Cerebellar cortex (tissue), 1 donor: ENCODE results near the gene SPPL3.

Experiments
- DNase-seq: peaks from one replicate; pipeline ENCODE4 v3.0.0-alpha.2; 2015; ENCODE audit warnings: low spot score

SPPL3 gene

DNA sequence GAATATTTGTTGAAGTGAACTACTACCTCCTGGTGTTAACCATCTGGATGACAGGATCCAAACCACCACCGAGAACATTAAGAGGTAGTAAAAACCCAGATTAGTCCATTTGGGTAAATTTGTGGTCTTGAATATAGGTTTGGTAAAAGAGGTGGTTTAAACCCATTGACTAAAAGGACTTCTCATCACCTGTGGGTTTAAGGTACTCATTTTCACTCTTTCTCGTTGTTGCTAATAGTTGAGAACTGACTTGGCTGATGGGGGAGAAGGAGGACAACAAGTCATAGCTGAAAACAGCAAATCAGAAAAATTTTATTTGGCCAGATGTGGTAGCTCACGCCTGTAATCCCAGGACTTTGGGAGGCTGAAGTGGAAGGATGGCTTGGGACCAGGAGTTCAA lies 119.4 kb downstream of the SPPL3 start:
- peak; percentile 35 for DNase-seq

DNA sequence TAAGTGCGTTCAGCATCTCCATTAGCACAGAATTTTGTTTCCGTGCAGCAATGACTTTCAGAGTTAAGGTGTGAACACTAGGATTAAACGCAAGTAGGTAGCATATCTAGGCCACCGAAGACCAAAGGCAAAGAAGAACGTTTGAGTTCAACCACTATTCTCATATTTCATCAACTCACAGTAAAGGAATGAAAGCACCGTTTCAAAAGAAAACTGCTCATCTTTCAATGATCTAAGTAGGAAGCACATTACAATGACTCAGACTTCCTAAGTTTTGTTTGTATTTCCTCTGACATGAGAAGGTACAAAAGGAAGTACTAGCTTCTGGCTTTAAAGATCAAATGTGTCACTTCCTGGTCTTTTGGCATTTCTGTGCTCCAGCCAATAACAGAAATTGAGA lies 121.0 kb downstream of the SPPL3 start:
- no peak for DNase-seq

DNA sequence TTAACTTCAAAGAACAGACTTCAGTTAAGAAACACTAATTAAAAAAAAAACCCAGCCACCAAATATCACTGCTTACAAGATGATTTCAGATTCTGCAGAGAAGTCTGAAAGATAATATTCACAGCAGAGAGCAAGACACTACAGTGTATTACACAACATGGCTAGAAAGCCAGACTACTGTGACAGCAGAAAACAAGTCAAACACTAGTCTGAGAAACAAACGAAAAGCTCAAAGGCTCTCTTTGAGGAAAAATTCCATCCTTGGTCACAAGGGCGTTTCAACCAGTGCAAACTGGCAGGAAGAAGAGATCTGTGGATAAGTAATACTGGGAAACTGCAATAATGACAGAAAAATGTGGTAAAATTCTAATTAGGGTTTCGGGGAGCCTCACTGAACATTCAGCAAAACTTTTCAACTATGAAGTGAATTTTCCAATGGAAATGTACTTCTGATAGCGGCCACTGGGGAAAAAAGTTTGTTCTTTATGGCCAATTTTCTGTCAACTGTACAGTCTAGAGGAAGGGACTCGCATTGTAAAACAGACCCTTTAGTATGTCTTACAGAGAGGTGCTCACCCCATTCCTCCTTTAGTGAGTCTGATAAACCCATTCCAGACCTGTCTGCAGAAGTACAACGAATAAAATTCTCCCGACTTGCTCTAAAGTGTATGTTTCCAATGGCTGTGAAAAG lies 128.2 kb downstream of the SPPL3 start:
- DNase-seq, result no peak

DNA sequence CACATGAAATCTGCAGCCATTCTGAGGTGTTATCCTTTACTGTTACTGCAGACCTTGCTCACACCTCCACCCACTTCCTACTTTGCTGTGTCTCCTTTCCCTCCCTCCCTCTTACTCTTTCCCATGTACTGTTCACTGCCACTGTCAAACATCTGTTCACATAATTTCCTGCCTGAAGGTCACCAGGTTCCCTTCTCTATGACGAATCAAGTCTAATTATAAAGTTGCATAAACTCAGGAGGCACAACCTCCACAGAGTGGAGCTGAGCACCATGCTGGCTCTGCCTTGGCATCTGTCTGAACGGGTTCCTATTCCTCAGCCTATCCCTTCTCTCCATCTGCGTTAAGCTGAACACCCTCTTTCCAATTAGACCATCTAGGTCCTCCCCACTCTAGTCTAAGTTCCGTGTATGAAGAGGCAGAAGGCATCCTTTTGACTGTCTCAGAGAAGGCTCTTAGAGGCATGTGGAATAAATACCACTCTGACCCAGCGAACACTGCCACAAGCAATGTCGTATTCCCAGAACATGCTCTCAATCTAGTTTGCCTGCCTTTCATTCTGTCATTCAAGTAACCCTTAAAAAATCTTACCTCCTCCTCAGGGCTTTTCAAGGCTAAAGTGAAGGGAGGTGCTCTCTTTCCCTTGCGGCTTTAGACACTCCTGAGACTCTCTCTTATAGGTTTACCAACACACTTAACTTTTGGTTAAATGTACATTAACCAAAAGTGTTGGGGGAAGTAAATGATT lies 129.8 kb downstream of the SPPL3 start:
- no peak for DNase-seq

DNA sequence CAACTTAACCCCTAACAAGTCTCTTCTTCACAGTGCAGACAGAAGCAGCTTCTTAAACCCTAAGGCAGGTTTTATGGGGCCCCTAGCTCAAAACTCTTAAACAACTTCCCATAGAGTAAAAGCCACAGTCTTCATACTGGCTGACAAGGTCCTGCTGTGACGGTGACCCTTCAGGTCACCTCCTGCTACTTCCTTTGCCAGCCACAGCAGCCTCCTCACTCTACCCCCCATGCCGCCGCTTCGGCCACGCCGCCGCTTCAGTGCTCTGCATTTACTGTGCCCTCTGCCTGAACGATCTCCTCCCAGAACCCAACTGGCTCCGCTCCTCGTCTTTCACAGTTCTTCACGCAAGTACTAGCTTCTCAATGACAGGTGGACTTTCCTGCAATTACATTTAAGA lies 133.1 kb downstream of the SPPL3 start:
- no peak for DNase-seq

DNA sequence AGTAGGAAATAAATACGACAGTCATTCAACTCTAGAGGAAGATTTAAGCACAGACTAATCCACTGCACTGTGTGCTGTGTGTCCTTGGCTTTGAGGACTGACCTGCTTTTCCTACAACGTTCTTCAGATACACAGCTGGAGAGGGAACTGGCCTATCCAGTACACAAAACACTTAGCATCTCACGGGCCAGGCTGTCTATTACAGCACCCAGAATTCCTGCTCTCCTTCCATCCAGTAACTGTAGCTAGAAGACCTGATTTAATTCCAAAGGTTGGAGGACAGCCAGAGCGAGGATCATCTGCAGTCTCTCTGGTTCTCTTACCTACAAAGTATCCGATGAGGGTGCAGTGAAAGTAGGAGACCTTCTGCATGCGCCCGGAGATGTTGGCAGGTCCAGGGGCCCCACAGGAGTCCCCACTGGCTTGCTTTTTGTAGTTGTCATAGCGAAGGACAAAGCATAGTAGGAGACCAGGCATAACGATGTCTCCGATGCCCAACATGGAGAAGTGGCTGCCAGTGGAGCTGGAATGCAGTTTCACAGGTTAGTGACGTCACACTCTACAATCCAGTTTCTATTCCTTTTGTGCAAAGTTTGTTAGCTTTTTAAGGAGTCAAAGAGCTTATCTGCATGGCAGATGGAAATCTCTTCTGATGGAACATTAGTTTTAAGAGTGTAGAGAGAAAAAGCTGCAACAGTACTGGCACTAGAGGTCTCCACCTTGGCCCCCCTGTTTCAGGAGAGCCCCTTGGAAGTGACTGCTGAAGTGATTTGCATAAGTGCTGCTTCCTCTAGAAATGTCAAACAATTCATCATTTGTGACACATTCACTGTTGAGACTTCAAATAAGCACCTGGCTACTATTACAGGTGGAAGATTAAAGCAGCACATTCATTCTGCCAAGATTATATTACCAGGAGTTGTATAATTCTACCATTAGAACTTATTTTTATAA lies 136.8 kb downstream of the SPPL3 start:
- no peak for DNase-seq

DNA sequence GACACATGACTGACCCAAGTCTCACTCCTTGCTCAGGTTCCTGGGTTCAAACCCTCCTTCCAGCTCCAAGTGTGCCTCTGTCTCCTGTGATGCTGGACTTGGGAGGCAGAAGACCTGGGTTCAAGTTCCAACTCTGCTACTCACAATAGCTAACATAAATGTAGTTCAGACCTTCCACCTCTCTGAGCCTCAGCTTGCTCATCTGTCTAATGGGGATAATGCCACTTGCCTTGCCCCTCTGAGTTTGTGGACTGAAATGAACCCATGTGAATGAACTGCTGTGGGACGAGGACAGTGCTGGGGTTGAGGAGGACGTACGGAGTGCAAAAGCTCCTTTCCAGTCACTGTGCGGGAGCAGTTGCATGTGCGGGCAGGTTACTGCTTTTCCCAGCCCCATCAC lies 137.6 kb downstream of the SPPL3 start:
- DNase-seq, result no peak

DNA sequence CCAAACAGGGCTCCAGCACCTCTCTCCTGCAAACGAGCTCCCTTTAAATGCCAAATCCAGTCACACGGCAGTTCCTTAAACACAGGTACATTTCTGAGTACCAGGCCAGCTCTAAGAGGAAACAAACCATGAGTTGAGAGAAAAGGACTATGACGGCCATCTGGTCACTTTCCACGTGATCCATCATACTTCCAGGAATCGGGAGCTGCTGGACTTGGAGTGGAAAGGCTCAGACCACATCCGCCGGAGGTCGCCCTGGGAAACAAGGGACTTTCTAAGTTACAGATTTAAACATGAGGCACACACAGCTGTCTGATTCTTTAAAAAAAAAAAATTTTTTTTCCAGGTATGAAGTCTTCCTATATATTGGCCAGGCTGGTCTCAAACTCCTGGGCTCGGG lies 139.3 kb downstream of the SPPL3 start:
- DNase-seq, result peak; percentile 64

DNA sequence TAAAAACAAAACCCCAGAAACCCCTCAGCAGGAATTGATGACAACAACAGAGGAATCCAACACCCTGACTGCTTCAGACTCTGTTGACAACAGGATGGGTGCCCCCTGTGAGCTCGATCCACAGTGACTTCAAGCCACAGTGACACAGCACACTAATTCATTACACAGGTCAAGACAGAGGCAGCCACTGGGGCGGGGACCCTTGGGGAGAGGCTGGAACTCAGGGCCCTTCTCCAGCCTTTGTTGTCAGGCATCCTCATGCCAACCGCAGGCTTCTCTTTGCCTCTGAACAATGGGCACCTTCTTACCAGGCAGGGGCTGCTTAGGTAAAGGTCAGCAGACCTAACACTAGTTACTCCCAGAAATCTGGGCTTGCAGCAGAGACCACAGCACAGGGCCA lies 140.9 kb downstream of the SPPL3 start:
- DNase-seq, result no peak

DNA sequence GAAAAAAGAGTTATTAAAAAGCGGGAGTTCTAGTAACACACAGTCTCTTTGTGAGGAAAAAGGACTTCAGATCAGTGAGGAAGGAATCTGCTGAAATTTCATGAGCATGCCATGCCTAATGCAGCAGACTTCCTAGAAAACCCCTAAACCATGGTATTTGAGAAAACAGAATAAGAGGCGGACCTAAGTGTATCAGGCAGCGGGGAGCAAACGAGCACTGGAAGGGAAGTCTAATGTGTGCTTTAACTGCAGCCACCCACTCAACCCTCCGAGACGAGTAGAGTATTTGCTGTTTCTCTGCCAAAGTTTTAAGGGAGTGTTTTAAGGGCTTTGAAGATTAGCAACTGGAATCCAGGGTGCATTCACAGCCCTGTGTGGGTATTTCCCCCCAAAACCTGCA lies 142.1 kb downstream of the SPPL3 start:
- DNase-seq, result no peak

DNA sequence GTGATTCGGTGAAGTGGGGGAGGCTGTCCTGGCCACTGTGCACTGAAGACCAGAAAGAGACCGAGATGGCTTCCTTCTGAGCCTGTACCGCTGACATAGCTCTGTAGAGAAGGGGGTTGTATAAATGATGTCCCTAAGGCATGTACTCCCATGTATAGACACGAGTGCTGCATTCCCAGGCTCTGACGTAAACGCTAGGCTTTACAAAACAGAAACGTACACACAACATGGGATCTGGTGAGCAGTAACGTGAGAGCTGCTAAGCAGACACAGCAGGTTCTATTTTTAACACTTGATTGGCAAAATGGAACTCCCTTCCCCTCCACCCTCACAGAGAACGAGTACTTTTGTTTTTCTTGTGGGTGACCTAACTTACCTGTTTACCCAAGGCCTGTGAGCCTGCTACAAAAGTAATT lies 142.6 kb downstream of the SPPL3 start:
- no peak for DNase-seq

DNA sequence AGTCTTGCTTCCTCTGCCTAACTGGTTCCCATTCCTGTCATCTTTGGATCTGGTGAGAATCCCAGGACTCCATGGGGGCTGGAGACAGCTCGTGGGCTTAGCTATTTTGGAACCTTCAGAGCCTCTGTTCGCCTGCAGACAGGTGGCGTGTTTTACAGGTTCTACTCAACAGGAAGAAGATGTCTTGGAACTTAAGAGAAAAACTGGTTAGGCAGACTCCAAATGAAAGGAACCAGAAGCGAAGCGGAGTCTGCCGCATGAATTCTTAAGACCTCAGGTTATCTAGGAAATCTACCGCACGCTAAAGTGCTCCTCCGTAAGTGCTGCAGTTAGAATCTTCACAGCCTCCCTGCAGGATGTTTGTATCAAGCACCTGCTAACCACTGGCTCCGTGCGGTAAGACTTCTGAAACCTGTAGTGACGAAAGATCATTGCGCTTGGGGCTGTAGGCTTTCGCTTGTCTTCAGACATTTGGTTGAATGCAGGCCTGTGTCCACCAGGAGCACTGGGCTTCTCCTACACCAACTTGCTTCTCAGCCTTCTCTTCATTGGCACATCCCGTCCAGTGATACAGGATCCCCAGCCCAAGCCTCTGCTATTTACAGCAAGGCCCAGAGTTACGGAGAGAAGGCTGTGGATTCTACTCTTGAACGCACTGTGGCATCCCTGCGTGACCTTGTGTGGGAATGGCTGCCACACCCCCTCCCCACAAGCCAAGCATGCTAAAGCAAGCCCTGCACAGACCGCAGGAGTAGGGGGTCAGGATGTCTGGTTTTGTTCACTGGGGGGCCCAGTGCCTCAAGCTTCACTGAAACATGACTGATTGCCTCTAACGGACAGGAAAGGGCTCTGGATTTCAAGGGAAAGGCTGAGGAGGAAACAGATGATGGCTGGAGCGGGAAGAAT lies 143.6 kb downstream of the SPPL3 start:
- peak; percentile 10 for DNase-seq

DNA sequence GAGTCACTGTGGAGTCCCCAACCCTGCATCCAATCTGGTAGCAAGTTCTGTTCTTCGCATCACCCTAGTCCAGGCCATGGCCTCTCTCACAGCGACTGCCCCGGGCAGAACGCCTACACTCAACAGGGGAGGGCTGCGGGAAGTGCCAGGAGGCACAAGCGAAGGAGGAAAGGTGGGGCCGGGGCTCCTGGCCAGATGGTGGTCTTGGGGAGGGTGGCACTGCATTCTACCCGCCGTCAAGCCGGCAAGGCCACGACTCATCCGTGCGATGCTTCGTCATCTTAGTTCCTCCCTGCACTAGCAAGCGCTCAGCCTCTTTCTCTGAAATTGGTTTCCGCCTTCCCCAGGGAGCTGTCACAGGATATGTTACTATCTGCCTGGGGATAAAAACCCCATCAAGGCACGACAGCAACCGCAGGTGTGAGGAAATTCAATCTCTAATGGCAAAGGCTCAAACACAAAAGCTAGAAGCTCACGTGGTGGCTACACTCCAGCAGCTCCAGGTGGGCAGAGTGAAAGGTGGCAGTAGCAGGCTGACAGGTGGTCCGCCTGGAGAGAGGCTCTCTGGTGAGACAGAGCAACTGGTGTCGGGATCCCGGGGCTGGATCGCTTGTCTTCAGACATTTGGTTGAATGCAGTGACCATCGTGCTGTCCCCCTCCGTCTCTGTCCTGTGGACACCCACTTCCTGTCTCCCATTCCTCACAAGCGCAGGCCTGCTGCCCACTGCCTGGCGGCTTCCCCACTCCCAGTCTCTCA lies 144.4 kb downstream of the SPPL3 start:
- DNase-seq, result peak; percentile 18

DNA sequence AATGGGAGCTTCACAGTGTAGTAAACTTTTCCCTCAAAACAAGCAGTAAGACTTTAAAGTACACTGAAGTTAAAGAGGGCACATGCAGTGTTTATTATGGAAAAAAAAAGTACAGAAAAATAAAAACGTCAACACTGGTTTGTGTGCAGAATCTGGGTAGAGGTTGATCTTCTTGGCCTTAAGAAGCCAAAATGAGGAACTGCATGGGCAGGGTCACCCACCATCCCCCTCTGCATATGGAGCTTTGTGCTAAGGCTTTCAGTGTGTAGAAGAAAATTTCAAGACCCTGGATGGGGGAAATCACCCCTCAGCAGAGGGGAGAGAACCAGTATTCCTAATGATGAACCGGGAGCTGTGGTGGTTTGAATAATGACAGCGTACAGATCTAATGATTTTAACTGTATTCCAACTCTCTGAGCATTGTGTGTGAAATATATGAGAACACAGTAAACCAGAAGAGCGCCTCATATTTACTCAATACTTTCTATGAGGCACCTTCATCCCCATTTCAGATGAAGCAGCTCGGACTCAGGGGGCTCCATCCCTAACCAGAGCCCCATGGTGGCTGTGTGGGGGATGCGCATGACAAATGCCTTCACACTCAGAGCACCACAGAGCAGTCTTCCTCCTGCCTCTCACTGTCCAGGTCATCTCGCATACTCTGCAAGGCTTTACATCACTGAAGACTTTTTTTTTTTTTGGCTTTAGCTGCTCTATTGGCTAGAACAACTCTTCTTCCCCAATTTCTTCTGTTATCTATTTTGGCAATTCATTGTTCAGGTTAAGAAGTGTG lies 145.2 kb downstream of the SPPL3 start:
- DNase-seq, result no peak

DNA sequence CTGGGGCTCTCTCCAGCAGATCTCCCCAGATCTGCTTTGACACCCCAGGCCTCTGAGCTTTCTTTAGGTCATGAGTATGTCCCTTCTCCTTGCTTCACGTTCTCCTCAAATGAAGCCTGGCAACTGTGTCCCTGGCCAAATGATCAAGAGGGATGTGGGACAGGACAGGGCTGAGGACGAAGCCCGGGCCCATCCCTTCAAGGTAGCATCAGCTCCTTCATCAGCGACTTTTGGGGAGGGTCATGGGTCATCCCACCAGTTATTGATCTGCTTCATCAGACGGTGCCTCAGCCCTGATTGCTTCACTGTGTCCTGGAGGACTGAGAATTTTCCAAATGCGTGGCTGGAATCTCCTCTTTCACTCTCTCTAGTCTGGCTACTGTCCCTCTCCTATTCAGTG lies 146.2 kb downstream of the SPPL3 start:
- no peak for DNase-seq

DNA sequence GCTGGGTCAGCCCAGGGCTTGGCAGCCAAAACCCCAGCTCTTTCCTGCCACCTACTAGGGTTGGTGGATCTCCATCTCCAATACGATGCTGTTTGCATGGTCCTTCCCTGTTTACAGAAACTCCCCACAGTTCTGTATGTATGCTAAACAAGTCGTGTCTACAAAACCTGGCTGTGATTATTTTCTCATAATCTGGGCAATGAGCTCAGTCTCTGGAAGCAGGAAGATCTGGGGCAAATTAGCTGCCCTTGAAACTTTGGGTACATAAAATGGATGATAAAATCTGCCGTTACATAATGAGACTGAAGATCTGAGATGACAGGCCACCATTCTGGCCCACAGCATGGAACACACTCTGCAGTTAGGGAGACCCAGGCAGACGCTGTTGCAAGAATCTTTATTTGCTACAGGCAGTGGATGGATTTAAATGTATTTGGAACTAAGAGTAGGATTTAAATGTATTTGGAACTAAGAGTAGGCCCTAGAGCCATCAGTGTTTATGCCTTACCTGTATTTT lies 146.9 kb downstream of the SPPL3 start:
- no peak for DNase-seq

DNA sequence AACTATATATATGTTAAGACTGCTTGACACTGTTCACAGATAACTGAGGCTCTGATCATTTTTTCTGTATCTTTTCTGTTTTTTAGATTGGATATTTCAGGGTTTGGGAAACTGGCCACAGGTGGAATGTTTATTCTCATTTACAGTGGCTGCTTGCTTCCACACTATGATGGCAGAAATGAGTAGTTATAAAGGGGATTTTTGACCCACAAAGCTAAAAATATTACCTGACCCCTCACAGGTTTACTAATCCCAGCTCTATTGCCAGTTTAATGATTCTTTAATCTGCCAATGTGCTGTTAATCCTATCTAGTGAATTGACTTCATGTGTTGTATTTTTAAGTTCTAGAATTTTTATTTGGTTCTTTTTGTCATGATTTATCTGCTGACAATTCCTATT lies 148.9 kb downstream of the SPPL3 start:
- DNase-seq, result no peak

DNA sequence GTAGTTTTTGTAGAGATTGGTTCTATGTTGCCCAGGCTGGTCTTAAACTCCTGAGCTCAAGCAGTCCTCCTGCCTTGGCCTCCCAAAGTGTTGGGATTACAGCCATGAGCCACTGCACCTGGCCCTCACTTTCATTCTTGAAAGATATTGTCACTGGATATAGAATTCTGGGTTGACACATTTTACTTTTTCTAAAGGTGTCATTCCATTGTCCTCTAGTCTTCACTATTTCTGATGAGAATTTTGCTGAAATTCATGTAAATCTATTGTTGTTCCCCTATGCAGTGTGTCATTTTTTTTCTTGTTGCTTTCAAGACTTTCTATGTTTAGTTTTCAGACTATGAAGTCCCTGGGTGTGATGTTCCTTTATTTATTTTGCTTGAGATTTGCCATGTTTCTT lies 149.4 kb downstream of the SPPL3 start:
- no peak for DNase-seq

DNA sequence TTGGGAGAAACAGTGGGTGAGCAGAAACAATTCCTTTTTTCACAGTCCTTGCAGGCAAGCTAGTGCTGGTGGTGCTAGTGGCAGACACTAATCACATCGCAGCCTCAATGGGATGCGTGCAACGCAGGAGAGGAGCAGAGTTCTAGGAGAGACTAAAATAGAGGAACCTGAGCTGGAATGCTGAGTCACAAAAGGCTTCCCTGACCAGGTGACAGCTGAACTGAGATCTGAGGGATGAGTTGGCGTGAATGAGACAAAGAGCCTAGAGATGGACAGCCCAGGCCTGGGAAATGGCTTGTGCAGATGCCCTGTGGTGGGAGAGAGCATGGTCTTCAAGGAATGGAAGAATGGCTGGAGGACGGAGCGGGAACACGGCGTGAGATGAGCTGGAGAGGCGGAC lies 152.8 kb downstream of the SPPL3 start:
- DNase-seq, result no peak

DNA sequence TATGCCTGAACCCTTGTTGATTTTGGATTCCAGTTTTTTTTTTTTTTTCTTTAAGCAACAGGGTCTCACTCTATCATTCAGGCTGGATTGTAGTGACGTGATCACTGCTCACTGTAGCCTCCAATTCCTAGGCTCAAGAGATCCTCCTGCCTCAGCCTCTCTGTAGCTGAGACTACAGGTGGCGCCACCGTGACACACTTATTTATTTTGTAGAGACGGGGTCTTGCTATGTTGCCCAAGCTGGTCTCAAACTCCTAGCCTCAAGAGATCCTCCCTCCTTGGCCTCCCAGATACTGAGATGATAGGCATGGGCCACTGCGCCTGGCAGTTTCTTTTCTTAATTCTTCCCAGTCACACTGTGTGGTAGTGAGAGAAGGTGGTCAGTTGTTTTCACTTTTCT lies 153.4 kb downstream of the SPPL3 start:
- no peak for DNase-seq
